ENCODE data around the gene PNKD. TPM values are rescaled to one million over a fixed set of nuclear protein-coding genes. Genes with fewer than 3 reads are reported as not detected.

PNKD gene
- total and polyA plus RNA-seq, 2 of the 8 experiments (the other 6 are each of a cell fraction or from before 2014, with no cell fraction given) = 43.9 to 65.4 TPM

DNA sequence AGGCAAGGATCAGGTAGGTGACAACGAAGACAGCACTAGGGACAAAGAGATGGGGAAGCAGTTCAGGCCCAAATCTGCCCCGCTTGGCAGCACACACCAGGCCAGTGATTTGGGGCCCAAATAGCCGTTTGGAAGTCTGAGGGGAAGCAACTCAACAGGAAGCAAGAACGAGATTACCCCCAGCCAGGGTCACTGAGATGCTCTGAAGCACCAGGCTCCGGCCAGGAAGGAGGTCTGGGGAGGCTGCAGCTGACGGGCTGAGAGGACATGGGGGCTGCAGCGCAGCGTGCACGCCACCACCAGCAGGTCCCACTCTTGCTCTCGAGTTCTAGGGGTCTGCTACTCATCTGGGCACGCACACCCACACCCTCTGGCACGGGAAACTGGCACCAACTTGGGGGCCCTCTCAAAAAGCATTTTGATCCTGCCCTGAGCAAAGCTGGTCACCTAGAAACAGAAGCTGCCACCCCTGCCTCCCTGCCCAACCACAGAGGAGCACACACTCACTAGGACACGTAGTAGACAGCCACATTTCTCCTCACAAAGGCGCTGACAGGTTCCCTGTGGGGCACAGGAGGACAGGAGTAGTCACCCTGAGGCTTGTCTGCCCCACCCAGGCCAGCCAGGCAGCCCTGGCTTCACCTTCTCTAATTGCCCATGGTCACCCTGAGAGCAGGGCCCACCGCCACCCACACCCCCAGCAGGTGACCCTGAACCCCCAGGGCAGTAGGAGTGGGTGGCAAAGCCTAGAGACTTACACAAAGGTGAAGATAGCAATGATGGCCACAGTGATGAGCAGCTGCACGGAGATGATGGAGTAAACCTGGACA, 8.4 kb downstream of the PNKD start:
- no peak overlapping the region for H3K14ac ChIP-seq (ENCODE audit: insufficient read length)
- H3K4ac ChIP-seq (replicated peaks; ENCODE audit: insufficient read length, low read depth, low read length) = no peak overlapping the region
- H3K27ac ChIP-seq (ENCODE audit: low read depth, low read length) = no peak overlapping the region
- H2AK5ac ChIP-seq (ENCODE audit: low read depth, low read length) = no peak overlapping the region
- no peaks in the 10 kb centered on the region for H3K79me1 ChIP-seq (ENCODE audit: low read depth, low read length)
- H4K5ac ChIP-seq (ENCODE audit: insufficient read length, low read depth, low read length) = no peak overlapping the region
- no peaks in the 10 kb centered on the region for H3K23me2 ChIP-seq (ENCODE audit: low read depth, low read length)
- no peaks in the 10 kb centered on the region for H3K9me3 ChIP-seq (ENCODE audit: insufficient read depth in 2 of 2, low read depth in 1 of 2, low read length in 1 of 2)
- H3K4me3 ChIP-seq (ENCODE audit: extremely low read depth in 1 of 4, insufficient read depth in 2 of 4, low read depth in 3 of 4, low read length in 4 of 4) = no peak overlapping the region
- peaks cover 0 to 3% (median 0%) of the 10 kb centered on the region in 4 experiments; a peak in 2 of 7 replicates for H3K4me1 ChIP-seq (replicated peaks in 1 of 4; ENCODE audit: control insufficient read depth in 3 of 4, insufficient read depth in 4 of 4, low read length in 3 of 4)
- H4K20me1 ChIP-seq (replicated peaks in 1 of 2; ENCODE audit: control insufficient read depth in 1 of 2, insufficient read depth in 2 of 2, low read length in 2 of 2) = peaks cover 0 to 17% of the 10 kb centered on the region in 2 experiments
- H4K91ac ChIP-seq (replicated peaks; ENCODE audit: insufficient read length, low read length) = no peak overlapping the region
- WGBS, 2 experiments (ENCODE audit: extremely low coverage in 1 of 2, insufficient coverage in 1 of 2, insufficient read length in 1 of 2, insufficient replicate concordance in 2 of 2, low coverage in 1 of 2, low lambda C conversion rate in 2 of 2, missing lambda C conversion rate in 1 of 2) = 94% methylated on average over 16 of the region's 16 CpGs; no CpG with 5 or more reads in 1 of the 2 experiments
- H2BK120ac ChIP-seq (replicated peaks; ENCODE audit: low read depth, low read length) = no peak overlapping the region
- H3K23ac ChIP-seq (ENCODE audit: insufficient read length) = no peak overlapping the region
- H3K18ac ChIP-seq (ENCODE audit: extremely low read depth, low read length) = no peak overlapping the region
- no peak overlapping the region for H2BK15ac ChIP-seq (ENCODE audit: low read length)
- no peak for DNase-seq (ENCODE audit: low read depth in 1 of 2, low spot score in 2 of 2)
- H3K79me2 ChIP-seq (ENCODE audit: control insufficient read depth in 1 of 2, insufficient read depth in 2 of 2, low read length in 2 of 2) = no peaks in the 10 kb centered on the region
- H3K27me3 ChIP-seq (replicated peaks in 1 of 4; ENCODE audit: control insufficient read depth in 3 of 4, extremely low read depth in 1 of 4, insufficient read depth in 3 of 4, low read length in 3 of 4) = no peaks in the 10 kb centered on the region
- H4K8ac ChIP-seq (ENCODE audit: extremely low read depth, insufficient read depth, low read length) = no peak overlapping the region
- no peak overlapping the region for H2BK5ac ChIP-seq (ENCODE audit: low read depth, low read length)
- FAIRE-seq = no peak
- no peak overlapping the region for H2BK12ac ChIP-seq (ENCODE audit: low read depth, low read length)
- H2BK20ac ChIP-seq (ENCODE audit: low read length) = no peak overlapping the region
- CTCF ChIA-PET (ENCODE audit: partially characterized antibody) = interaction anchor here (1.6 kb wide), 1 partner anchor 91 kb away, joined by 5 read pairs; no protein-coding TSS in a partner anchor
- no peak overlapping the region for H2AFZ ChIP-seq (ENCODE audit: low read length)
- POLR2A ChIA-PET (ENCODE audit: partially characterized antibody) = interaction anchor here (1.1 kb wide), 1 partner anchor 8 kb away, joined by 4 read pairs; no protein-coding TSS in a partner anchor
- H3K9ac ChIP-seq (replicated peaks in 1 of 4; ENCODE audit: extremely low read depth in 1 of 4, low read depth in 3 of 4, low read length in 3 of 4) = no peak overlapping the region
- H3K36me3 ChIP-seq (ENCODE audit: control insufficient read depth in 2 of 4, insufficient read depth in 4 of 4, low read length in 3 of 4) = peaks cover 0 to 38% (median 8%) of the 10 kb centered on the region in 4 experiments; a peak in 6 of 8 replicates
- H3K4me2 ChIP-seq (ENCODE audit: insufficient read depth in 1 of 2, low read depth in 2 of 2, low read length in 2 of 2) = no peak overlapping the region
- no peak overlapping the region for H3K56ac ChIP-seq (replicated peaks; ENCODE audit: insufficient read length, low read depth, low read length)
- no peak for TF ChIP-seq JUN (IDR thresholded peaks at IDR 0.05; ENCODE audit: low read depth, low read length)
